Stomach (tissue), 9 donors: ENCODE data around the gene PEPD. TPM values are rescaled to one million over a fixed set of nuclear protein-coding genes. Genes with fewer than 3 reads are reported as not detected.

Source experiments
- DNase-seq, 2 donors: peaks; one replicate each; pipeline versions ENCODE4 v3.0.0 to v3.0.0-alpha.2; 2013 to 2019
- H3K27ac ChIP-seq, 5 donors: fragments of 200-600 bp in 4 of 5; sonication (generic) in 4 of 5; one replicate each; pipeline ENCODE4 v1.5.1; 2013 to 2019; ENCODE audit warnings: mild to moderate bottlenecking in 1 of 5, moderate library complexity in 1 of 5
- H3K27me3 ChIP-seq, 3 donors: fragments of 200-600 bp; sonication (generic); one replicate each; pipeline ENCODE4 v1.5.1; 2017 to 2019; ENCODE audit warnings: mixed run types in 1 of 3
- H3K36me3 ChIP-seq, 4 donors: fragments of 200-600 bp; sonication (generic); 1 replicate in 3 of 4; 2 replicates in 1 of 4; pipeline ENCODE4 v1.5.1; 2016 to 2019
- H3K4me1 ChIP-seq, 4 donors: fragments of 200-600 bp; sonication (generic); one replicate each; pipeline ENCODE4 v1.5.1; 2016 to 2019
- H3K4me3 ChIP-seq, 4 donors: fragments of 200-600 bp; sonication (generic) in 3 of 4; one replicate each; pipeline ENCODE4 v1.5.1; 2016 to 2019; ENCODE audit warnings: mild to moderate bottlenecking in 1 of 4
- H3K9me3 ChIP-seq, 4 donors: fragments of 200-600 bp; sonication (generic); one replicate each; pipeline ENCODE4 v1.5.1; 2016 to 2019
- CTCF ChIP-seq, 7 experiments: fragments of 450-650 bp in 4 of 7; fragments of 200-600 bp in 3 of 7; sonication (generic) in 3 of 7; IDR thresholded peaks; one replicate each; pipeline ENCODE4 v1.5.1; 2016 to 2019; ENCODE audit warnings: antibody characterized with exemption in 7 of 7, control low read depth in 2 of 7, mild to moderate bottlenecking in 1 of 7
- EP300 ChIP-seq: sonication (generic); formaldehyde crosslinking; IDR thresholded peaks from one replicate; pipeline ENCODE4 v1.6.1; 2017; ENCODE audit warnings: antibody characterized with exemption
- POLR2A ChIP-seq, 4 donors: fragments of 450-650 bp; IDR thresholded peaks; one replicate each; pipeline ENCODE4 v1.6.1; 2016; ENCODE audit warnings: antibody characterized with exemption in 4 of 4, control low read depth in 2 of 4, mild to moderate bottlenecking in 1 of 4, moderate library complexity in 1 of 4
- POLR2AphosphoS5 ChIP-seq, 3 donors: sonication (generic); formaldehyde crosslinking; IDR thresholded peaks; one replicate each; pipeline ENCODE4 v1.6.1; 2016; ENCODE audit warnings: antibody characterized with exemption in 3 of 3
- WGBS, 5 donors: extraction: QIAGEN DNeasy Blood & Tissue Kit in 3 of 5; methylation state at CpG; one replicate each; pipeline versions ENCODE4 v1.1.5 to v1.1.7; 2013 to 2018; 5-methylcytosine and 5-hydroxymethylcytosine counted together
- intact Hi-C: fragments of 100-400 bp; cut with DNase I; formaldehyde crosslinking; loops from one replicate; pipeline ENCODE4 v1.15.1; 2023; ENCODE audit warnings: low total_unique reads
- polyA plus RNA-seq, 3 donors: library from polyadenylated mRNA; stranded (reverse); fragments of 200-250 nt; gene quantifications; one replicate each; pipeline ENCODE4 v1.2.3, GENCODE V29; 2013
- total RNA-seq, 5 donors: library from RNA; depleted of rRNA; stranded (reverse); fragments of >200 nt; gene quantifications; one replicate each; pipeline versions ENCODE4 v1.1.0 to v1.2.3, GENCODE V29; 2014 to 2016
- donor health status: healthy with polysubstance abuse.
- donor health status: Bipolar disorder and iron deficiency.
- donor health status: healthy.

The PEPD gene
- total and polyA plus RNA-seq, 8 donors = 8.8 to 99.4 (median 42.7) TPM

- Histone ChIP-seq H3K36me3 (peaks cover 0 to 25% (median 10%) of the 10 kb centered on the region in 4 donors), H3K27ac (no peak overlapping the region), H3K27me3 (no peaks in the 10 kb centered on the region), H3K9me3 (no peaks in the 10 kb centered on the region), H3K4me3 (no peak overlapping the region), H3K4me1 (no peaks in the 10 kb centered on the region)
- DNase-seq = no peak
- 71 to 85% (median 78%) methylated on average over 10 to 11 of the region's 11 CpGs for WGBS, 5 donors
- intact Hi-C loops = no loop called here
- TF ChIP-seq CTCF (IDR thresholded peaks at IDR 0.05) (no peak), POLR2AphosphoS5 (IDR thresholded peaks at IDR 0.05) (no peak), EP300 (no peak), POLR2A (IDR thresholded peaks at IDR 0.05) (no peak)
These were observed 80.3 kb downstream of the PEPD start for GRCh38 chr19:33441277-33441699.

- H3K4me3 ChIP-seq = no peak overlapping the region
- no peaks in the 10 kb centered on the region for H3K4me1 ChIP-seq
- no peaks in the 10 kb centered on the region for H3K9me3 ChIP-seq
- intact Hi-C loops = no loop called here
- WGBS, 5 donors = 93 to 97% (median 94%) methylated on average over 6 to 7 of the region's 7 CpGs
- H3K27me3 ChIP-seq = no peaks in the 10 kb centered on the region
- no peak overlapping the region for H3K27ac ChIP-seq
- peaks cover 0 to 21% (median 8%) of the 10 kb centered on the region in 4 donors for H3K36me3 ChIP-seq
- TF ChIP-seq POLR2AphosphoS5 (IDR thresholded peaks at IDR 0.05) (no peak), POLR2A (IDR thresholded peaks at IDR 0.05) (no peak), EP300 (no peak), CTCF (IDR thresholded peaks at IDR 0.05) (no peak)
- no peak for DNase-seq
These were observed 80.9 kb downstream of the PEPD start for GRCh38 chr19:33440682-33441081.

- Histone ChIP-seq H3K9me3 (no peaks in the 10 kb centered on the region), H3K4me3 (no peak overlapping the region), H3K36me3 (peaks cover 0 to 16% (median 9%) of the 10 kb centered on the region in 4 donors), H3K27ac (no peak overlapping the region), H3K4me1 (peaks cover 0 to under 1% (median 0%) of the 10 kb centered on the region in 4 donors), H3K27me3 (no peaks in the 10 kb centered on the region)
- 75 to 84% (median 79%) methylated on average over 6 of the region's 6 CpGs for WGBS, 5 donors
- intact Hi-C loops = no loop called here
- TF ChIP-seq CTCF (IDR thresholded peaks at IDR 0.05) = no peak
- no peak for TF ChIP-seq POLR2AphosphoS5 (IDR thresholded peaks at IDR 0.05)
- no peak for TF ChIP-seq POLR2A (IDR thresholded peaks at IDR 0.05)
- TF ChIP-seq EP300 = no peak
- no peak for DNase-seq
These were observed 81.3 kb downstream of the PEPD start for GRCh38 chr19:33440241-33440640.

GRCh38 chr19:33438987-33439781 is 82.4 kb downstream of the PEPD start:
- no peak overlapping the region for H3K4me3 ChIP-seq
- DNase-seq = no peak
- WGBS, 5 donors = 79 to 88% (median 84%) methylated on average over 11 to 16 of the region's 16 CpGs
- H3K27me3 ChIP-seq = no peaks in the 10 kb centered on the region
- intact Hi-C loops = no loop called here
- H3K27ac ChIP-seq = no peak overlapping the region
- H3K4me1 ChIP-seq = peaks cover 0 to 7% (median 0%) of the 10 kb centered on the region in 4 donors
- TF ChIP-seq EP300 (no peak), POLR2AphosphoS5 (IDR thresholded peaks at IDR 0.05) (no peak), CTCF (IDR thresholded peaks at IDR 0.05) (no peak), POLR2A (IDR thresholded peaks at IDR 0.05) (no peak)
- H3K36me3 ChIP-seq = peaks cover 0 to 11% (median 8%) of the 10 kb centered on the region in 4 donors
- H3K9me3 ChIP-seq = no peaks in the 10 kb centered on the region
